ENCODE data around the gene ARMC6. TPM values are rescaled to one million over a fixed set of nuclear protein-coding genes. Genes with fewer than 3 reads are reported as not detected.
"Not testable (repeated sequence)": the region's sequence is repeated elsewhere in the genome, so short reads cannot be mapped to it uniquely, and the experiment has no call there.

Gene ARMC6
- total RNA-seq, 2 donors from 2014 or later = 21.0 to 38.6 TPM

- H3K27ac ChIP-seq = no peak overlapping the region
- no peak overlapping the region for H3K4me3 ChIP-seq
- no peak for ATAC-seq (ENCODE audit: insufficient number of reproducible peaks, low FRiP score, low read depth)
Observed at GRCh38 chr19:19021115-19021514, 12.3 kb upstream of the ARMC6 start.

GRCh38 chr19:19022380-19022961 lies 10.9 kb upstream of the ARMC6 start:
- H3K36me3 ChIP-seq = peaks cover 53% of the 10 kb centered on the region
- DNase-seq (ENCODE audit: low spot score) (no peak), ATAC-seq (ENCODE audit: insufficient number of reproducible peaks, low FRiP score, low read depth) (no peak)
- H3K27ac ChIP-seq = no peak overlapping the region
- TF ChIP-seq CTCF (IDR thresholded peaks at IDR 0.05) = no peak
- H3K4me1 ChIP-seq (ENCODE audit: control insufficient read depth in 1 of 2, low read depth in 2 of 2) = no peaks in the 10 kb centered on the region
- H3K9me3 ChIP-seq = no peaks in the 10 kb centered on the region
- no peaks in the 10 kb centered on the region for H3K27me3 ChIP-seq (replicated peaks; ENCODE audit: insufficient read depth)
- no peak overlapping the region for H3K4me3 ChIP-seq

More at GRCh38 chr19:19021115-19021514, 12.3 kb upstream of the ARMC6 start:
- DNase-seq (ENCODE audit: low spot score) = no peak
- Histone ChIP-seq H3K27me3 (replicated peaks; ENCODE audit: insufficient read depth) (no peaks in the 10 kb centered on the region), H3K4me1 (ENCODE audit: control insufficient read depth in 1 of 2, low read depth in 2 of 2) (no peaks in the 10 kb centered on the region), H3K36me3 (peaks cover 50% of the 10 kb centered on the region), H3K9me3 (no peaks in the 10 kb centered on the region)
- TF ChIP-seq CTCF (IDR thresholded peaks at IDR 0.05) = no peak

- H3K4me1 ChIP-seq (ENCODE audit: control insufficient read depth in 1 of 2, low read depth in 2 of 2); ATAC-seq (ENCODE audit: insufficient number of reproducible peaks, low FRiP score, low read depth); H3K27ac ChIP-seq; DNase-seq (ENCODE audit: low spot score); H3K9me3 ChIP-seq; H3K27me3 ChIP-seq (replicated peaks; ENCODE audit: insufficient read depth); H3K4me3 ChIP-seq: not testable (repeated sequence)
- H3K36me3 ChIP-seq = peaks cover 53% of the 10 kb centered on the region
Observed at GRCh38 chr19:19023376-19023775, 10.0 kb upstream of the ARMC6 start.

GRCh38 chr19:19025861-19026260 lies 7.5 kb upstream of the ARMC6 start:
- Histone ChIP-seq H3K9me3 (no peaks in the 10 kb centered on the region), H3K36me3 (peaks cover 53% of the 10 kb centered on the region), H3K4me1 (ENCODE audit: control insufficient read depth in 1 of 2, low read depth in 2 of 2) (no peaks in the 10 kb centered on the region), H3K27ac (no peak overlapping the region), H3K27me3 (replicated peaks; ENCODE audit: insufficient read depth) (no peaks in the 10 kb centered on the region), H3K4me3 (no peak overlapping the region)
- ATAC-seq (ENCODE audit: insufficient number of reproducible peaks, low FRiP score, low read depth) (no peak), DNase-seq (ENCODE audit: low spot score) (no peak)
- no peak for TF ChIP-seq CTCF (IDR thresholded peaks at IDR 0.05)

- no peak overlapping the region for H3K27ac ChIP-seq
- H3K36me3 ChIP-seq = peaks cover 54% of the 10 kb centered on the region
- DNase-seq (ENCODE audit: low spot score) (no peak), ATAC-seq (ENCODE audit: insufficient number of reproducible peaks, low FRiP score, low read depth) (no peak)
- H3K9me3 ChIP-seq = no peaks in the 10 kb centered on the region
- H3K4me1 ChIP-seq (ENCODE audit: control insufficient read depth in 1 of 2, low read depth in 2 of 2) = no peaks in the 10 kb centered on the region
- H3K27me3 ChIP-seq (replicated peaks; ENCODE audit: insufficient read depth) = no peaks in the 10 kb centered on the region
- H3K4me3 ChIP-seq = no peak overlapping the region
- no peak for TF ChIP-seq CTCF (IDR thresholded peaks at IDR 0.05)
Observed at GRCh38 chr19:19026299-19026971, 7.0 kb upstream of the ARMC6 start.
